HTERT RPE-1 (cell line): ENCODE measurements around the gene GNG7.
"Not testable (repeated sequence)": the region's sequence is repeated elsewhere in the genome, so short reads cannot be mapped to it uniquely, and the experiment has no call there.

ENCODE experiments used
- in situ Hi-C: fragments of 300-500 bp; cut with MboI; formaldehyde crosslinking; loops from 4 replicates; pipeline ENCODE4 v1.14.3; 2020; ENCODE audit warnings: low sequenced_read_pairs

Gene GNG7

DNA sequence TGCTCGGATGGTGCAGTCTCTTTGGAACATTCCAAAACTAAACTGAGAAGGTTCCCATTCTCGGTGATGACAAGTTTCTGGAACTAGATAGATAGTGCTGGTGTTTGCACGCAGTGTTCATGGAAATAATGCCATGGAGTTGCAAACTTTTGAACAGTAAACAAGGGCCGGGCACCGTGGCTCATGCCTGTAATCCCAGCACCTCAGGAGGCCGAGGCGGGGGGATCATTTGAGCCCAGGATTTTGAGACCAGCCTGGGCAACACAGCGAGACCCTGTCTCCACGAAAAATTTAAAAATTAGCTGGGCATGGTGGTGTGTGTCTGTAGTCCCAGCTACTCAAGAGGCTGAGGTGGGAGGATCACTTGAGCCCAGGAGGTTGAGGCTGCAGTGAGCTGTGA is 95.7 kb downstream of the GNG7 start:
- in situ Hi-C loops, result not testable (repeated sequence)

DNA sequence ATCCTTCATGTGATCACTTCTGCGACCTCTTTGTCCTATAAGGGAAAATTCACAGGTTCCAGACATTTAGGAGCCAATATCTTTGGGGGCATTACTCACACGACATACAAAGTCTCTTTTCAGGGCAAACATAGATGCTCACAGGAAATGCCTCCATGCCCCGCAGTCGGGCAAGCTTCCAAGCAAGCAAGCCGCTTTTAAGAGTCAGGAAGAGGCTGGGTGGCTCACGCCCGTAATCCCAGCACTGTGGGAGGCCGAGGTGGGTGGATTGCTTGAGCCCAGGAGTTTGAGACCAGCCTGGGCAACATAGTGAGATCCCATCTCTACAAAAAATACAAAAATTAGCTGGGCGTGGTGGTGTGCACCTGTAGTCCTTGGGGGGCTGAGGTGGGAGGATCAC is 96.6 kb downstream of the GNG7 start:
- in situ Hi-C loops, result not testable (repeated sequence)

DNA sequence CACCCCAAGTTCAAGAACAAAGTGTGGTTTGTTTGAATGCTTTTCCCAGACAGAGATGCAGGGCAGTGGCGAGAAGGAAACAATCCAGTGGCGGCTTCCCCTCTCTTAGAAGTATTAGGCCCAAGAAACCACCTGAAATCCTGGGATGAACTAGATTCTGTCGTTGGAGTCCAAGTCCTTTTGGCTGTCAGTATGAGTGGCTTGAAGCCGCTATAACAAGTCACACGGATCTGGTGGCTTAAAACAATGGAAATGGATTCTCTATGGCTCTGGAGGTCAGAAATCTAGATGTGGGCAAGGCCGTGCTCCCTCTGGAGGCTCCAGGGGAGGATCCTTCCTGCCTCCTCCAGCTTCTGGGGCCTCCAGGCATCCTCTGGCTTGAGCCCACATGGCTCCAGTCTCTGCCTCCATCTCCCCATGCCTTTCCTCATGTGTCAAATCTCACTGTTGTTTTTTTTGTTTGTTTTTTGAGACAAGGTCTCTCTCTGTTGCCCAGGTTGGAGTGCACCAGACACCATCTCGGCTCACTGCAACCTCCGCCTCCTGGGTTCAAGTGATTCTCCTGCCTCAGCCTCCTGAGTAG is 97.7 kb downstream of the GNG7 start:
- in situ Hi-C loops, result no loop called here

DNA sequence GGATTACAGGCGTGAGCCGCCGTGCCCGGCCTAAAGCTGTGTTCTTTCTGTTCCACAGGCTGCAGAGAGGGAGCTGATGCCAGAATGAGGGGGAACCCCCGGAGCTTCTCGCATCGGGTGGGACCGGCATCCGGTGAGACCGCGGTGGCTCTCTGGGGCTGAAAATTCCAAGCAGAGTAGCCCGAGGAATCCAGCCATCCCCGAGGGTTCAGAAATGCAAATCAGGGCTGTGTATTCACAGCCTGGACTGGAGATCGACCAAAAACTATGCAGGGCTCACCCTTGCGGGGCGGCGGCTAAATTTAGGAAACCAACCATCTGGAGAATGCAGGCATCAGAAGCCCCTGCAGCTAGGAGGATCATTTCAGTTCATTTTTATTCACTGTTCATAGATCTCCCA is 99.2 kb downstream of the GNG7 start:
- in situ Hi-C loops, result no loop called here

DNA sequence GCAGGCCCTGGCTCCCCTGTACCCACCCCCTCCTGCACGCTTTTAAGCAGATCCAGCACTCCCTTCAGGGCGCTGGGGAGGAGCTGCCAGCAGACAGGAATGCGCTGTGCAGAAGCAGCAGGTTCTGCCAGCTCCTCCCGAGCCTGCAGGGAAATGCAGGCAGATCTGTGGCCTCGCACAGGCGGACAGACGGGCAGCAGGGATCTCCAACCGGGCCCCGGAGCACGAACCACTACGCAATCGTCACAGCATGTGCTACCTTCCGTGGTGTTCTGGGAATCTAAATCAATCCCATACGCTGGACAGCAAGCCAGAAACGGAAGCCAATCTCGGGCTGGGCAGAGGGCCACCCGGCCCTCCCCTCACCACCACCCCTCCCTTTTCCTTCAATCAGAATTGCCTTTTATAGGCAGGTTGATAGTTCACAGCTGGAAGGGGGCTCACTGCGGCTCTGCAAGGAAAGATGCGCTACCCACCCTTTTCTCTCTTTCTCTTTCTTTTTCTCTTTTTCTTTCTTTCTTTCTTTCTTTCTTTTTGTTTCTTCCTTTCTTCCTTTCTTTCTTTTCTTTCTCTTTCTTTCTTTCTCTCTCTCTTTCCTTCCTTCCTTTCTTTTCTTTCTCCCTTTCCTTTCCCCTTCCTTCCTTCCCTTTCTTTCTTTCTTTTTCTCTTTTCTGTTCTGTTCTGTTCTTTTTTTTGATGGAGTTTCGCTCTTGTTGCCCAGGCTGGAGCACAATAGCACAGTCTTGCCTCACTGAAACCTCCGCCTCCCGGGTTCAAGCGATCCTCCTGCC is 99.9 kb downstream of the GNG7 start:
- in situ Hi-C loops, result no loop called here

DNA sequence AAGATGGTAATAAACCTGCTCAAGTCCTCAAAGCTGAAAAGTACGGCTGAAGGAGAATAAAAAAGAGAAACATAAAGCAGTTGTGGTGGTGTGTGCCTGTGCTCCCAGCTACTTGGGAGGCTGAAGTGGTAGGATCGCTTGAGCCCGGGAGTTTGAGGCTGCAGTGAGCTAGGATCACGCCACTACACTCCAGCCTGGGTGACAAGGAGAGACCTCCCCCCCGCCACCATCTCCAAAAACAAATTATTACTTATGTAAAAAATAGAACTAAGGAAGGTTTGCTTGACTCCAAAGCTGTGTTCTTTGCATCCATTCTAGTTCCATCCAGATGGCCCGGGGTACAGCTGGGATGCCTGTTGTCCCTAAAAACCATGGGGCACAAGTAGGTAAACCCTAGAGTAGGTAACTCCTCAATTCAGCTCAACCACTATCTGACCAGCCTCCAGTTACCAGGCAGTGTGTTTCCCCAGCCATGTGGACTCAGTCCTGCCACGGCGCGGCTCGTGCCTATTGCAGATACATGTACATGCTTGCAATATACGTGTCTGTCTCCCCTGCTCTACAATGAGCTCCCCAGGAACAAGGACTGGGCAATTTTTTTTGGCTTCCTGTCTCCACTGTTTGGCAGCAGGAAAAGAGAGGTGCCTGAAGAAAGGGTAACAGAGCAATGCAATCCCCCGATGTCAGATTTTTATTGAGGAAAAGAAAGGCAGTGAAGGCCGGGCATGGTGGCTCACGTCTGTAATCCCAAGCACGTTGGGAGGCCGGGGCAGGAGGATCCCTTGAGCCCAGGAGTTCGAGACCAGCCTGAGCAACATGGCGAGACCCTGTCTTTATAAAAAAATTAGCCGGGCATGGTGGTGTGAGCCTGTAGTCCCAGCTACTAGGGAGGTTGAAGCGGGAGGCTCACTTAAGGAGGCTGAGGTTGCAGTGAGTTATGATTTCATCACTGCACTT is 101.3 kb downstream of the GNG7 start:
- in situ Hi-C loops, result no loop called here

DNA sequence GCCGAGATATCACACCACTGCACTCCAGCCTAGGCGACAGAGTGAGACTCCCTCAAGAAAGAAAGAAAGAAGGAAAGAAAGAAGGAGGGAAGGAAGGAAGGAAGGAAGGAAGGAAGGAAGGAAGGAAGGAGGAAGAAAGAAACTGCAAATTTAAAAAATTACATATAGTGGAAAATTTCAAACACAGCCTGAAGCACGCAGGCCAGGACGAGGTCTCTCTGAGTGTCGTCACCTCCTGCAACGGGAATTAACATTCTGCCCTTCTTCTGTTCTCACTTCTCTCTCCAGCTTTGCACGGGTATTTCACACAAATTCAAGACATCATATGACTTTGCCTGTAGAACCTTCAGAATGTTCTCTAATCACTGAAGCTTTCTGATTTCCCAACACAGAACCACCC is 108.2 kb downstream of the GNG7 start:
- in situ Hi-C loops, result no loop called here

DNA sequence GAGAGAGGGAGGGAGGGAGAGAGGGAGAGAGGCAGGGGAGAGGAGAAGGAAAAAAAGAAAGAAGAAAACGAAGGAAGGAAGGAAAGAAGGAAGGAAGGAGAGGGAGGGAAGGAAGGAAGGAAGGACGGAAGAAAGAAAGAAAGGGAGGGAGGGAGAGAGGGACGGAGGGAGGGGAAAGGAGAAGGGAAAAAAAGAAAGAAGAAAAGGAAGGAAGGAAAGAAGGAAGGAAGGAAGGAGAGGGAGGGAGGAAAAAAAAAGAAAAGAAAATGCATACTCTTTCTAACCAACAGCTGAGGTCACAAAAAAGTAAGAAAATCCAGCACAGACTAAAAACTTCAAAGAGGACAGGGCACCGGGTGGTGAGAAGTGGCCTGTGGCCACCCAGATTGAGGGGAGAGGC is 109.7 kb downstream of the GNG7 start:
- in situ Hi-C loops, result no loop called here

DNA sequence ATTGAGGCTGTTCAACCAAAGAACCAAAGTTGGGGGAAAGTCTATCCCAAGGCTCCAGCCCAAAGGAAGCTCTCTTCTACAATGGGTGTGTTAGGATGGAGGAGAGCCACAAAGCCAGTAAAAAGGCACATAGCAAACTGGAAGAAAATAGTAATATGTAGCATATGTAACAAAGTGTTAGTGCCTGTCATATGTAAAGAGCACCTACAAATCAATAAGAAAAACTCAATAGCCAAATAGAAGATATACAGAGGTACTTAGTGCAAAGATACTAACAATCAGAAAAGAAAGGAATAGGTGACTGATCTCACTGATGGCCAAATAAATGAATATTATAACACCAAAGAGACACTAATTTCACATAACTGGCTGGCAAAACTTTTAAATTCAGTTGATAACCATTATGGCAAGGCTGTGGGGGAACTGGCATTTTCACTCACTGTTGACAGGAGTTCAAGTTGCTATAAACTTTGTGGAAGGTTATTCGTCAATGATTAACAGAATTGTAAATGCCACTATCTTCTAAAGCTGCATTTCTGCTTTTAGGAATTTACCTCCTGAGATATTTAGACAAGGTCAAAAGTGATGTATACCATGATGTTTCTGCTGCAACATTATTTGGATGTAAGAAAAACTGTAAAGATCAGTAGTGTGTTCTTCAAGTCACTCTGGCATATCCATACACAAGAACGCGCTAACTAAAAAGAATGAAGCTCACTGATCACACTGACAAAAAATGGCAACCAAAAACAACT is 110.8 kb downstream of the GNG7 start:
- in situ Hi-C loops, result no loop called here

DNA sequence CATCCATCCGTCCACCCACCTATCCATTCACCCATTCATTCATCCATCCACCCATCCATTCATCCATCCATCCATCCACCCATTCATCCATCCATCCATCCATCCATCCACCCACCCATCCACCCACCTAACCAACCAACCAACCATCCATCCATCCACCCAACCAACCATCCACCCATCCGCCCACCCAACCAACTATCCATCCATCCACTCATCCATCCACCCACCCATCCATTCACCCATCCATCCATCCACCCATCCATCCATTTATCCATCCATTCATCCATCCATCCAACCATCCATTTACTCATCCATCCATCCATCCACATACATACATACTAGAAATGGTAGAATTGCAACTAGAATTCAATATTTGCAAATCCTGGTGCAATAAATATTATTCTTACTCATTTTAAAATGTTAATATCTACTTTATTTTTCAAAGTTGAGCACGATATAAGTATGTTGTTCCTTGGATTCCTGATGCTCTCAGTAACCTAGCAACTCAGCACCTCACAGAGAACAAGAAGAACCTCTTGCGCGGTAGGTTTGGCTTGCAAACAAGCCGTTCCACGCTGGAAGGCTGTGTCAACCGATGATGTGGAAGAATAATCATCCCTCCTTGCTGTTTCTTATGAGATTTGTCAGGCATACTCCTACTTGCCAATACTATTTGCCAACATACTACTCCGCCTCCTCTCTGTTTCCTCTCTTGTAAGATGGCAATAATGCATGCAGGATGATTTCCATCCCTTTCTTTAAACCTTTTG is 111.7 kb downstream of the GNG7 start:
- in situ Hi-C loops, result no loop called here

DNA sequence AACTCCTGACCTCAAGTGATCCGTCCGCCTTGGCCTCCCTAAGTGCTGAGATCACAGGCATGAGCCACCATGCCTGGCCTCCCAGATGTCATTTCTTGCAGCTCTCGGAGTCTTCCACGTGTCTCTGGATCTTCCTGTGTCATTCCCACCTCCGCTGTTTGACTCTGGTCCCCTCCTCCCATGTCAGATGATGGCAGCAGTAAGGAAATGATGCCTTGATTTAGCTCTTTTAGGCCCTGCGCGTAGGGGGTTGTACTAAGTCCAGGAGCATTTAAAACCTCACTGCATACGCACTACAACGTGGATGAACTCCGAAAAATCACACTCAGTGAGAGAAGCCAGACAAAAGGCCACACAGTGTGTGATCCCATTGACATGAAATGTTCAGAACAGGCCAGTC is 113.1 kb downstream of the GNG7 start:
- in situ Hi-C loops, result no loop called here

DNA sequence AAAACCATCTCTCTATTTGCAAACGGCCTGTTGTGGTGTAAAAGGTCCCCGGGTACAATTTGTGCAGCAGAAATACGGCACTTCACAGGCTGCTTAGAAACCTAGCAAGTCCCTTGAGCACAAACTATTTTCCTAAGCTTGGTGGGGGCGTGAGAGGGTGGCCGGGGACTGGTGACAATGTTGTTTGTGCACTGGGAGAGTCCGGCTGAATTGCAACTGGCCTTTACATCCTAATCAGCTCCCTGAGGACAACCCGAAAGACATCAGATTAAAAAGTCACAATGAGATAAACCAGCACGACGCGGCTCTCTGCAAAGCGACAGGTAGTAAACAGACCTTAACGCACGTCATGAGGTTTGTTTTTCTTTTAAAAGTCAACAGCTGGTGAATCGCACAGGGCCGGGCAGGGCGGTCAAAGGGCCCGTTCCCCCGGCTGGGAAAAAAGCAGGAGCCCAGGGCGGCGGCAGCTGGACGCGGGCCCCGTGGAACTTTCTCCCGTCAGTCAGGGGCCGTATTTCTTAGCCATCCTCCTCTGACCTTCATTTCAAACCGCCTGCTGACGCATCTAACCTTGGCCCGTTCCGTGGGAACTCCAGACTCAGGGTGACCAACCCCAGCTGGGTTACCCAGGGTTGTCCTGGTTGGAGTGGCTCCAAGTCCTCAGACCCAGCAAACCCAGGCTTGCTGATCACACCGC is 114.3 kb downstream of the GNG7 start:
- in situ Hi-C loops, result no loop called here

DNA sequence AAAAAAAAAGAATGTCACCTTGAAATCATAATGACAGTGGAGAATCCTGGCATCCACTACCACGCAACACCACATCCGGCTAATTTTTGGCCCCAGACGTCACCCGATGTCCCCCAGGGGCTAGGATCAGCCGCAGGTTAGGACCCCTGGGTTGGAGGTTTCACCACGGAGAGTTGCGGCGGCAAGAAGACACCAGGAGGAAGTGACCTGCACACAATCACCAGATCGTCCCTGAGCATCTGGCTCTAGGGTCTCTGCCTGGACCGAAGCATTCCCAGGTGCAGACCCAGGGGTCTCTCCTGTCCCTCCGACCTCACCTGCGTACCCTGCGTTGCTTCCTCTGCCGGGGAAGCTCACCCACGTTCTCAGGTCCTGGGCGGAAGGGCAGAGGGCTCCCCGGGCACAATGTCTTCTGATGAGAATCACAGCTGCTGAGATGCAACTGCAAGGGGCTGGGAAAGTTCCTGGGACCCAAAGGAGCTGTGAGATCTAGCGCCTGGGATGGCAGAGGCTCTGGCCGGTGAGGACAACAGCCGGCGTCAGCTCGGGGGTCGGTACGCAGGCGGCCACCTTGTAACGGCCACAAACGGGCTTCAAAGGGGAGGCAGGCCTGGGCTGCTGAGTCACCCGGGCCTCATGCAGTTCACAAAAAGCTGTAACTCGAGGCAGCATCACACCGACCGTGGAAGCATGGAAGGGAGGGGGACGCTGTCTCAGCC is 115.3 kb downstream of the GNG7 start:
- in situ Hi-C loops, result no loop called here

DNA sequence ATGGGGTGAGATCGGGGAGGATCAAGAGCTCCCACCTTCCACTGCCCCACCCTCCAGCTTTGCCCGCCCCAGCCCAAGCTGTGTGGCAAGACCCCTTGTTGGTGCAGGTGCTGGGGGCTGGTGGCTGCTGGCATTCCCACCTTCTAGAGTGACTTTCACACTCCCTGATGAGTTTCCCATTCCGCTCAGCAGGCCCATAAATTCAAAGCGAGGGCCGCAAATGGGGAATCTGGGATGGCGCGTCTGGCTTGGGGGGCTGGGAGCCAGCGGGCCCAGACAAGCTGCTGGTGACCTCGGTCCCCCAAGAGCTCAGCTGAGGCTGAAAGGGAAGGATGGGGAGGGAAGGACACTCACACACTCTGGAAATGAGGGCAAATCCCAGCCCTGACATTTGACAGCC is 116.3 kb downstream of the GNG7 start:
- in situ Hi-C loops, result no loop called here

DNA sequence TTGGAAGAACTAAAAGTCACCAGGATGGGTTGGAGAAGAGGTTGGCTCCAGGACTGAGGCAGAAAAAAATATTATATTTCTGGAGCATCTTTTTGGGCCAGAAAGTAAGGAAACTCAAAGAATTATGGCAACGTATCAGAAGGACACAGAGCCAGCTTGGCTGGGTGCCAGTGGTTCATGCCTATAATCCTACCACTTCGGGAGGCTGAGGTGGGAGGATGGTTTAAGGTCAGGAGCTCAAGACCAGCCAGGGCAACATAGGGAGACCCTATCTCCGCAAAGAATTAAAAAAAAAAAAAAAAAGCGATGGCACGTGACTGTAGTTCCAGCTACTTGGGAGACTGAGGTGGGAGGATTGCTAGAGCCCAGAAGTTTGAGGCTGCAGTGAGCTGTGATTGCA is 118.5 kb downstream of the GNG7 start:
- in situ Hi-C loops, result no loop called here

DNA sequence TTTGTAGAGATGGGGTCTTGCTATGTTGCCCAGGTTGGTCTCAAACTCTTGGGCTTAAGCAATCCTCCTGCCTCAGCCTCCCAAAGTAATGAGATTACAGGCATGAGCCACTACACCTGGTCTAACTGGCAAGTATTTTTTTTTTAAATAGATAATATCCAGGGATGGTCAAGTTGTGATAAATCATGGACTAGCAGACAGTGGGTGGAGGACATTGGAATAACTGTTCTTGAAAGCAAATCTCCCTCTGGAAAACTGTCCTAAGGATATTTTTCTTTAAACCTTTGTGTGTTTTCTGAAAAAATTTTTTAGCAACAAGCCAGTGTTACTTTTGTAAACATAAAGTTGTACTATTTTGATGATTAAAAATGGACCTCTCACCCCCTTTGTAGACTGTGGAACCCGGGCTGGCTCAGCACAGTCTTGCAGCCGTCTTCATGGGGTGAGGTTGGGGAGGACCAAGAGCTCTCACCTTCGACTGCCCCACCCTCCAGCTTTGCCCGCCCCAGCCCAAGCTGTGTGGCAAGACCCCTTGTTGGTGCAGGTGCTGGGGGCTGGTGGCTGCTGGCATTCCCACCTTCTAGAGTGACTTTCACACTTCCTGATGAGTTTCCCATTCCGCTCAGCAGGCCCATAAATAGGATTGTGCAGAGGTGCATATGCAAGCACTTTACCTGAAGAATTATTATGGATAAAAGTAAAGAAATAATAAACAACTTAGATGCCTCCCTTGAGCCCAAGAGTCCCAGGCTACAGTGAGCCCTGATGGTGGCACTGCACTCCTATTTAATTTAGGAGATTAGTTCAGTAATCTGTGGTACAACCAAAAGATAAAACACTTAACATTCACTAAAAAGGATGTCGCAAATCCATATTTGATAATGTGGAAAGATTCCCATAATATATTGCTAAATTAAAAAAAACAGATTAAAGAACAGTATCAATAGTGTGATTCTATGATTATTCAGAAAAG is 119.2 kb downstream of the GNG7 start:
- in situ Hi-C loops, result no loop called here

DNA sequence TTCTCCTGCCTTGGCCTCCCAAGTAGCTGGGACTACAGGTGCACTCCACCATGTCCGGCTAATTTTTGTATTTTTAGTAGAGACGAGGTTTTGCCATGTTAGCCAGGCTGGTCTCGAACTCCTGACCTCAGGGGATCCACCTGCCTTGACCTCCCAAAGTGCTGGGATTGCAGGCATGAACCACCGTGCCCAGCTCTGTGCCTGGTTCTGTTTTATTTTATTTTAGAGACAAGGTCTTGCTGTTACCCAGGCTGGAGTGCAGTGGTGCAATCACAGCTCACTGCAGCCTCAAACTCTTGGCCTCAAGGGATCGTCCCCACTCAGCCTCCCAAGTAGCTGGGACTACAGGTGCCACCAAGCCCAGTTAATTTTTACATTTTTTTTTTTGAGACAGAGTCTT is 122.1 kb downstream of the GNG7 start:
- in situ Hi-C loops, result not testable (repeated sequence)
